Cardiac muscle cell (in vitro differentiated cells and primary cell): ENCODE data around the gene MAP1LC3B. TPM values are rescaled to one million over a fixed set of nuclear protein-coding genes. Genes with fewer than 3 reads are reported as not detected.

ENCODE experiments used
- DNase-seq, 2 donors: peaks; one replicate each; pipeline versions ENCODE4 v3.0.0 to v3.0.0-alpha.2; 2010 to 2017; ENCODE audit warnings: low read depth in 1 of 2, low spot score in 1 of 2
- H3K27ac ChIP-seq: fragments of 200-600 bp; sonication (generic); 2 replicates; pipeline ENCODE4 v1.5.1; 2016
- H3K27me3 ChIP-seq: fragments of 200-600 bp; sonication (generic); 2 replicates; pipeline ENCODE4 v1.6.0; 2016; ENCODE audit warnings: control low read depth
- H3K36me3 ChIP-seq: fragments of 200-600 bp; sonication (generic); 2 replicates; pipeline ENCODE4 v1.5.1; 2016; ENCODE audit warnings: control low read depth
- H3K4me1 ChIP-seq: fragments of 200-600 bp; sonication (generic); 2 replicates; pipeline ENCODE4 v1.8.1; 2017; ENCODE audit warnings: low read depth, mild to moderate bottlenecking, mixed run types
- H3K4me3 ChIP-seq: fragments of 200-600 bp; sonication (generic); 2 replicates; pipeline ENCODE4 v1.5.1; 2016; ENCODE audit warnings: mild to moderate bottlenecking
- H3K9me3 ChIP-seq: fragments of 200-600 bp; sonication (generic); 2 replicates; pipeline ENCODE4 v1.5.1; 2017; ENCODE audit warnings: low read depth, mild to moderate bottlenecking, control low read depth
- CTCF ChIP-seq: IDR thresholded peaks from 2 replicates; pipeline ENCODE4 v1.5.1; 2012; ENCODE audit warnings: low read depth, mild to moderate bottlenecking, low read length
- polyA plus RNA-seq: library from polyadenylated mRNA; unstranded; fragments of >200 nt; fragmentation: Nextera tagmentation; extraction: Ambion mirVana; gene quantifications from 2 replicates; pipeline ENCODE4 v1.2.1, GENCODE V29; 2016
- total RNA-seq: library from RNA; depleted of rRNA; stranded (reverse); fragments of >200 nt; gene quantifications from 2 replicates; pipeline ENCODE4 v1.2.3, GENCODE V29; 2016

Gene MAP1LC3B
- total and polyA plus RNA-seq, 2 experiments from 2014 or later = 37.7 to 164 TPM

GRCh38 chr16:87366930-87367329 is 25.2 kb upstream of the MAP1LC3B start:
- Histone ChIP-seq H3K4me1 (peaks cover 15% of the 10 kb centered on the region), H3K27me3 (no peaks in the 10 kb centered on the region), H3K27ac (no peak overlapping the region), H3K36me3 (no peaks in the 10 kb centered on the region), H3K9me3 (no peaks in the 10 kb centered on the region), H3K4me3 (no peak overlapping the region)
- no peak for DNase-seq
- no peak for TF ChIP-seq CTCF

- Histone ChIP-seq H3K27ac (no peak overlapping the region), H3K36me3 (no peaks in the 10 kb centered on the region), H3K9me3 (no peaks in the 10 kb centered on the region), H3K4me1 (peaks cover 15% of the 10 kb centered on the region), H3K4me3 (no peak overlapping the region), H3K27me3 (no peaks in the 10 kb centered on the region)
- no peak for TF ChIP-seq CTCF
- DNase-seq = no peak
Measured at GRCh38 chr16:87367529-87367928, 24.6 kb upstream of the MAP1LC3B start.

GRCh38 chr16:87368029-87368770 is 23.9 kb upstream of the MAP1LC3B start:
- Histone ChIP-seq H3K27ac (no peak overlapping the region), H3K4me1 (peaks cover 15% of the 10 kb centered on the region), H3K27me3 (no peaks in the 10 kb centered on the region), H3K9me3 (no peaks in the 10 kb centered on the region), H3K36me3 (no peaks in the 10 kb centered on the region), H3K4me3 (no peak overlapping the region)
- TF ChIP-seq CTCF = no peak
- DNase-seq = no peak

GRCh38 chr16:87369117-87369765 is 22.9 kb upstream of the MAP1LC3B start:
- H3K36me3 ChIP-seq = no peaks in the 10 kb centered on the region
- H3K27me3 ChIP-seq = no peaks in the 10 kb centered on the region
- no peaks in the 10 kb centered on the region for H3K9me3 ChIP-seq
- no peak for DNase-seq
- H3K4me3 ChIP-seq = no peak overlapping the region
- TF ChIP-seq CTCF = no peak
- peaks cover 6% of the 10 kb centered on the region for H3K4me1 ChIP-seq
- H3K27ac ChIP-seq = no peak overlapping the region

GRCh38 chr16:87369796-87370719 is 22.1 kb upstream of the MAP1LC3B start:
- Histone ChIP-seq H3K36me3 (no peaks in the 10 kb centered on the region), H3K4me1 (peaks cover 4% of the 10 kb centered on the region), H3K4me3 (no peak overlapping the region), H3K9me3 (no peaks in the 10 kb centered on the region), H3K27me3 (no peaks in the 10 kb centered on the region), H3K27ac (no peak overlapping the region)
- no peak for TF ChIP-seq CTCF
- no peak for DNase-seq
